Keratinocyte (primary cell): Measurements from ENCODE around the gene CCSAP. TPM values are rescaled to one million over a fixed set of nuclear protein-coding genes. Genes with fewer than 3 reads are reported as not detected.
"Not testable (repeated sequence)": the region's sequence is repeated elsewhere in the genome, so short reads cannot be mapped to it uniquely, and the experiment has no call there.

Experiments
- DNase-seq: peaks from one replicate; pipeline ENCODE4 v3.0.0-alpha.2; 2011; ENCODE audit warnings: low read depth, missing footprints, low spot score
- FAIRE-seq: peaks from 2 replicates; lab custom pipeline; 2011; peaks lifted over from hg19 to GRCh38; lab: Jason Lieb, UNC
- H2AFZ ChIP-seq: 2 replicates; pipeline ENCODE4 v1.6.0; 2012; ENCODE audit warnings: low read length, control low read depth, inconsistent platforms; ENCODE audit not compliant: control insufficient read depth
- H3K27ac ChIP-seq: 2 replicates; pipeline ENCODE4 v1.5.1; 2011; ENCODE audit warnings: low read length; ENCODE audit not compliant: control insufficient read depth, insufficient read depth
- H3K27me3 ChIP-seq: 3 replicates; pipeline ENCODE4 v1.6.0; 2011; ENCODE audit warnings: low read length; ENCODE audit not compliant: control insufficient read depth, insufficient read depth; ENCODE audit errors: extremely low read depth
- H3K36me3 ChIP-seq, 2 experiments: 2 replicates in 1 of 2; 3 replicates in 1 of 2; pipeline ENCODE4 v1.5.1; 2011; ENCODE audit warnings: low read length in 2 of 2, mild to moderate bottlenecking in 1 of 2; ENCODE audit not compliant: control insufficient read depth in 2 of 2, insufficient read depth in 2 of 2; ENCODE audit errors: extremely low read depth in 1 of 2
- H3K4me1 ChIP-seq: 3 replicates; pipeline ENCODE4 v1.5.1; 2011; ENCODE audit warnings: low read length; ENCODE audit not compliant: control insufficient read depth, insufficient read depth; ENCODE audit errors: extremely low read depth
- H3K4me2 ChIP-seq: 3 replicates; pipeline ENCODE4 v1.6.0; 2011; ENCODE audit warnings: low read depth, low read length; ENCODE audit not compliant: control insufficient read depth, insufficient read depth; ENCODE audit errors: extremely low read depth
- H3K4me3 ChIP-seq, 3 experiments: fragments of 200-600 bp in 1 of 3; sonication (generic) in 1 of 3; 2 replicates in 2 of 3; 3 replicates in 1 of 3; pipeline ENCODE4 v1.5.1; 2011 to 2016; ENCODE audit warnings: low read length in 3 of 3, mild to moderate bottlenecking in 3 of 3, control low read depth in 2 of 3, inconsistent platforms in 1 of 3, low read depth in 1 of 3, mixed read lengths in 1 of 3, mixed run types in 1 of 3, moderate library complexity in 1 of 3; ENCODE audit not compliant: control insufficient read depth in 2 of 3, insufficient read depth in 2 of 3; ENCODE audit errors: extremely low read depth in 1 of 3
- H3K79me2 ChIP-seq: 2 replicates; pipeline ENCODE4 v1.6.0; 2012; ENCODE audit warnings: low read length; ENCODE audit not compliant: control insufficient read depth, insufficient read depth
- H3K9ac ChIP-seq: 3 replicates; pipeline ENCODE4 v1.6.0; 2011; ENCODE audit warnings: low read length; ENCODE audit not compliant: control insufficient read depth, insufficient read depth; ENCODE audit errors: extremely low read depth
- H3K9me1 ChIP-seq: 3 replicates; pipeline ENCODE4 v1.6.0; 2011; ENCODE audit warnings: low read length; ENCODE audit not compliant: control insufficient read depth, insufficient read depth; ENCODE audit errors: extremely low read depth
- H3K9me3 ChIP-seq: 2 replicates; pipeline ENCODE4 v1.5.1; 2012; ENCODE audit warnings: low read depth, low read length; ENCODE audit not compliant: control insufficient read depth
- H4K20me1 ChIP-seq: 3 replicates; pipeline ENCODE4 v1.6.0; 2011; ENCODE audit warnings: low read length; ENCODE audit not compliant: control insufficient read depth, insufficient read depth; ENCODE audit errors: extremely low read depth
- EZH2 ChIP-seq: IDR thresholded peaks from one replicate; pipeline ENCODE4 v1.6.1; 2012; ENCODE audit warnings: inconsistent platforms, mild to moderate bottlenecking, low read length, moderate library complexity
- dilution Hi-C: fragments of 300-500 bp; cut with MboI; formaldehyde crosslinking; loops from one replicate; pipeline ENCODE4 v1.7.0; 2020; ENCODE audit warnings: low sequenced_read_pairs; ENCODE audit not compliant: extremely low pct_ligation_motif_present
- polyA plus RNA-seq, 5 experiments: library from polyadenylated mRNA; depleted of rRNA in 3 of 5; stranded (reverse) in 3 of 5; stranded (forward) in 1 of 5; unstranded in 1 of 5; fragments of >200 nt; gene quantifications; 1 replicate in 1 of 5; 2 replicates in 3 of 5; 3 replicates in 1 of 5; pipeline versions ENCODE4 v1.2.1 to v1.2.3, GENCODE V29; 2011 to 2012; ENCODE audit warnings: missing spikeins in 2 of 5, low read depth in 1 of 5, low replicate concordance in 1 of 5
- TF ChIP-seq, protein P1 (sequence below), 3 experiments: IDR thresholded peaks in 1 of 3; conservative IDR thresholded peaks in 1 of 3; optimal IDR thresholded peaks in 1 of 3; 2 replicates in 2 of 3; 3 replicates in 1 of 3; pipeline versions ENCODE3 to v1.5.1; 2011; ENCODE audit warnings: low read length in 3 of 3, mild to moderate bottlenecking in 3 of 3, moderate library complexity in 2 of 3, control low read depth in 1 of 3, inconsistent platforms in 1 of 3; ENCODE audit not compliant: insufficient read depth in 2 of 3; ENCODE audit errors: extremely low read depth in 1 of 3

Gene CCSAP
- polyA plus RNA-seq, 1 donor (not counting 4 experiments of a cell fraction or from before 2014, with no cell fraction given) = 6.5 TPM

DNA sequence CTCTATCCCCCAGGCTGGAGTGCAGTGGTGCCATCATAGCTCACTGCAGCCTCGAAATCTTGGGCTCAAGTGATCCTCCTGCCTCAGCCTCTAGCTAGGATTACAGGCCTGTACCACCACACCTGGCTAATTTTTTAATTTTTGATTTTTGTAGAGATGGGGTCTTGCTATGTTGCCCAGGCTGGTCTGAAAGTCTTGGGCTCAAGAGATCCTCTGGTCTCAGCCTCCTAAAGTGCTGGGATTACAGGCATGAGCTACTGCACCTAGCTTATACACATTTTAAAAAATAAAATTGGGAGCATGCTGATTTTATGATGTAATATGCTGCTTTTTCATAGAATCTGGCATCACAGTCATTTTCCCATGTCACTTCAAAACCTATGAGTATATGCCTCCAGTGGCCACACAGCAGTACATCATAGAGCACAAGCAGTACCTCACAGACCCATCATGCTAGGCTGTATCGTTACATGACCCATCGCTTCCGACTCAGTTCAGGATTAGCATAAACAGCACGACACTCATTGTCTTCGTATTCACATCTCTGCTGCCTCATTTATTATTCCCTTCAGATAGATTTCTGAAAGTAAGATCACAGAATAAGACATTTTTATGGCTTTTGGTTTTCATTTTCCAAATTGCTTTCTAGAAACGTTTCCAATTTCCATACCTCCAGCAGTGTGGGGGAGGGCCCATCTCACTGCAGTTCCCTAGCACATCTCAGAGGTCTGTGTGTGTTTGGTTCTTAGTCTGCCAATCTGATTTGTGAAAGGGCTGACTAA lies 35.9 kb upstream of the CCSAP start:
- dilution Hi-C loops = no loop called here
- no peak overlapping the region for H3K9ac ChIP-seq
- no peak overlapping the region for H3K4me3 ChIP-seq
- FAIRE-seq (peak; percentile 43), DNase-seq (no peak)
- no peaks in the 10 kb centered on the region for H3K9me3 ChIP-seq
- TF ChIP-seq, protein P1, sequence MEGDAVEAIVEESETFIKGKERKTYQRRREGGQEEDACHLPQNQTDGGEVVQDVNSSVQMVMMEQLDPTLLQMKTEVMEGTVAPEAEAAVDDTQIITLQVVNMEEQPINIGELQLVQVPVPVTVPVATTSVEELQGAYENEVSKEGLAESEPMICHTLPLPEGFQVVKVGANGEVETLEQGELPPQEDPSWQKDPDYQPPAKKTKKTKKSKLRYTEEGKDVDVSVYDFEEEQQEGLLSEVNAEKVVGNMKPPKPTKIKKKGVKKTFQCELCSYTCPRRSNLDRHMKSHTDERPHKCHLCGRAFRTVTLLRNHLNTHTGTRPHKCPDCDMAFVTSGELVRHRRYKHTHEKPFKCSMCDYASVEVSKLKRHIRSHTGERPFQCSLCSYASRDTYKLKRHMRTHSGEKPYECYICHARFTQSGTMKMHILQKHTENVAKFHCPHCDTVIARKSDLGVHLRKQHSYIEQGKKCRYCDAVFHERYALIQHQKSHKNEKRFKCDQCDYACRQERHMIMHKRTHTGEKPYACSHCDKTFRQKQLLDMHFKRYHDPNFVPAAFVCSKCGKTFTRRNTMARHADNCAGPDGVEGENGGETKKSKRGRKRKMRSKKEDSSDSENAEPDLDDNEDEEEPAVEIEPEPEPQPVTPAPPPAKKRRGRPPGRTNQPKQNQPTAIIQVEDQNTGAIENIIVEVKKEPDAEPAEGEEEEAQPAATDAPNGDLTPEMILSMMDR (optimal IDR thresholded peaks at IDR 0.05 in 1 of 3, IDR thresholded peaks at IDR 0.05 in 1 of 3, conservative IDR thresholded peaks at IDR 0.05 in 1 of 3; ENCODE audit: extremely low read depth in 1 of 3, insufficient read depth in 2 of 3, low read length in 3 of 3) = no peak
- no peak for TF ChIP-seq EZH2
- no peaks in the 10 kb centered on the region for H3K4me1 ChIP-seq
- no peak overlapping the region for H2AFZ ChIP-seq
- no peaks in the 10 kb centered on the region for H3K36me3 ChIP-seq
- no peak overlapping the region for H3K27ac ChIP-seq
- H4K20me1 ChIP-seq = no peaks in the 10 kb centered on the region
- no peaks in the 10 kb centered on the region for H3K27me3 ChIP-seq
- H3K4me2 ChIP-seq = no peak overlapping the region
- no peaks in the 10 kb centered on the region for H3K9me1 ChIP-seq
- H3K79me2 ChIP-seq = no peaks in the 10 kb centered on the region

DNA sequence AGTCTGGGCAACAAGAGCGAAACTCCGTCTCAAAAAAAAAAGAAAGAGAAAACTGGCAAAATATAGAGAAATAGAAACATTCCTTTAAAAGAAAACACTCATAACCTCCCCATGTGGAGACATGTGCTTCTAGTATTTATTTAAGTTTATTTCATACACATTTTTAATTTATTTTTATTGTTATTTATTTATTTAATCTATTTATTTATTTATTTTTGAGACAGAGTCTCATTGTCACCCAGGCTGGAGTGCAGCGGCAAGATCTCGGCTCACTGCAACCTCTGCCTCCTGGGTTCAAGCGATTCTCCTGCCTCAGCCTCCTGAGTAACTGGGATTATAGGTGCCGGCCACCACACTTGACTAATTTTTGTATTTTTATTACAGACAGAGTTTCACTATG lies 35.2 kb upstream of the CCSAP start:
- DNase-seq, H4K20me1 ChIP-seq, dilution Hi-C loops, H3K4me1 ChIP-seq, H3K27ac ChIP-seq, H3K27me3 ChIP-seq, H3K4me3 ChIP-seq, H3K9me1 ChIP-seq, H3K9ac ChIP-seq, H3K4me2 ChIP-seq, H3K9me3 ChIP-seq, H3K79me2 ChIP-seq, H2AFZ ChIP-seq, H3K36me3 ChIP-seq, FAIRE-seq: not testable (repeated sequence)

DNA sequence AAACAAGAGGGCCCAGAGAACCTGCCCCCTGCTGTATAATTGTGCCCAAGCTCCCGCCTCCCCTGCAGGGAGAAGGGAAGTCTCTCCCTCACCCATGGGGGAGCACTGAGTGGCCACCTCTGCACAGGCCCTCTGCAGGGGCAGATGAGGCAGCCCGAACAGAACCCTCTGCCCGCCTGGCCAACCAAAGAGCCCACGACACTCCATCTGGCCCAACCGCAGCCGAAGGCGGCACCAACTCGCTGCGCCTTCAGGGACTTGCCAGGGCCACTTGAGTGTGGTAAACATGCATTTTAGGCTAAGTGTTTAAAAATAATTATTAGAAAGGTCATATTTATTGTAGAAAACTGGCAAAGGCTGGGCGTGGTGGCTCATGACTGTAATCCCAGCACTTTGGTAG lies 34.6 kb upstream of the CCSAP start:
- Histone ChIP-seq H3K4me3 (no peak overlapping the region), H3K9ac (no peak overlapping the region), H3K9me3 (no peaks in the 10 kb centered on the region), H2AFZ (no peak overlapping the region), H3K27ac (no peak overlapping the region), H4K20me1 (no peaks in the 10 kb centered on the region), H3K27me3 (no peaks in the 10 kb centered on the region), H3K4me2 (no peak overlapping the region), H3K4me1 (peaks cover 5% of the 10 kb centered on the region), H3K36me3 (no peaks in the 10 kb centered on the region), H3K79me2 (no peaks in the 10 kb centered on the region), H3K9me1 (no peaks in the 10 kb centered on the region)
- DNase-seq (no peak), FAIRE-seq (no peak)
- dilution Hi-C loops = no loop called here
- TF ChIP-seq EZH2 = no peak
- TF ChIP-seq, protein P1 (optimal IDR thresholded peaks at IDR 0.05 in 1 of 3, IDR thresholded peaks at IDR 0.05 in 1 of 3, conservative IDR thresholded peaks at IDR 0.05 in 1 of 3; ENCODE audit: extremely low read depth in 1 of 3, insufficient read depth in 2 of 3, low read length in 3 of 3) = no peak
